K562 (cell line): ENCODE results near the gene CDKN2AIPNL. TPM values are rescaled to one million over a fixed set of nuclear protein-coding genes. Genes with fewer than 3 reads are reported as not detected.

ENCODE experiments used
- CC2D1A ChIP-seq: fragments of 450-650 bp; IDR thresholded peaks from 2 replicates; pipeline ENCODE4 v1.6.1; 2017; ENCODE audit warnings: mild to moderate bottlenecking
- KDM2B ChIP-seq: fragments of 250-450 bp; sonication (Bioruptor Pico); IDR thresholded peaks from 2 replicates; pipeline ENCODE4 v1.8.0; 2021; ENCODE audit warnings: mild to moderate bottlenecking, moderate library complexity
- NFIX ChIP-seq: fragments of 250-450 bp; sonication (Bioruptor Pico); IDR thresholded peaks from 2 replicates; pipeline ENCODE4 v1.4.0; 2020; ENCODE audit warnings: low read depth, mild to moderate bottlenecking, moderate library complexity
- POLR2G ChIP-seq: fragments of 200-400 bp; formaldehyde crosslinking; IDR thresholded peaks from 2 replicates; pipeline ENCODE4 v1.6.1; 2017; ENCODE audit warnings: low read depth, mild to moderate bottlenecking, antibody characterized with exemption, low read length, moderate library complexity
- RBM15 ChIP-seq: fragments of 200-400 bp; formaldehyde crosslinking; IDR thresholded peaks from 2 replicates; pipeline ENCODE4 v1.6.1; 2018; ENCODE audit warnings: mild to moderate bottlenecking, low read length, moderate library complexity; ENCODE audit not compliant: insufficient read depth
- RBM17 ChIP-seq: fragments of 200-400 bp; formaldehyde crosslinking; IDR thresholded peaks from 2 replicates; pipeline ENCODE4 v1.6.1; 2017; ENCODE audit warnings: low read depth, mild to moderate bottlenecking, low read length, borderline replicate concordance
- SMARCC2 ChIP-seq: fragments of 450-650 bp; IDR thresholded peaks from 2 replicates; pipeline ENCODE4 v1.6.1; 2017; ENCODE audit warnings: antibody characterized with exemption, moderate library complexity, mild to moderate bottlenecking, low read depth
- ZNF184 ChIP-seq: sonication (generic); formaldehyde crosslinking; IDR thresholded peaks from 2 replicates; pipeline ENCODE4 v1.5.0; 2020; ENCODE audit warnings: missing genetic modification reagents
- ZNF696 ChIP-seq: fragments of 250-450 bp; sonication (Bioruptor Pico); conservative IDR thresholded peaks from 2 replicates; pipeline ENCODE4 v1.4.0; 2020; ENCODE audit warnings: mild to moderate bottlenecking, moderate library complexity
- polyA plus RNA-seq, 8 experiments: library from polyadenylated mRNA; depleted of rRNA in 4 of 8; stranded (reverse) in 5 of 8; unstranded in 3 of 8; fragments of >200 nt; fragmentation: Nextera tagmentation in 2 of 8; fragmentation: Illumina TruSeq in 1 of 8; extraction: Ambion mirVana in 2 of 8; extraction: Trizol in 1 of 8; gene quantifications; 2 replicates each; pipeline versions ENCODE4 v1.2.1 to v1.2.3, GENCODE V29; 2011 to 2014; ENCODE audit warnings: inconsistent platforms in 1 of 8, missing spikeins in 1 of 8
- total RNA-seq, 7 experiments: library from RNA; depleted of rRNA in 6 of 7; stranded (reverse); fragments of >200 nt in 6 of 7; fragmentation: Illumina TruSeq in 2 of 7; extraction: Trizol in 2 of 7; gene quantifications; 2 replicates each; pipeline versions ENCODE4 v1.2.1 to v1.2.3, GENCODE V29; 2011 to 2021; ENCODE audit warnings: low replicate concordance in 1 of 7
- TF ChIP-seq, protein P1 (sequence below): fragments of 450-650 bp; IDR thresholded peaks from 2 replicates; pipeline ENCODE4 v1.6.1; 2017; ENCODE audit warnings: antibody characterized with exemption
- TF ChIP-seq, protein P2 (sequence below): fragments of 250-450 bp; sonication (Bioruptor Pico); IDR thresholded peaks from 2 replicates; pipeline ENCODE4 v1.8.0; 2022; ENCODE audit warnings: inconsistent platforms
- TF ChIP-seq, protein P3 (sequence below): fragments of 250-450 bp; sonication (Bioruptor Pico); IDR thresholded peaks from 2 replicates; pipeline ENCODE4 v1.8.0; 2022; ENCODE audit warnings: inconsistent platforms, mild to moderate bottlenecking, moderate library complexity, borderline replicate concordance
- TF ChIP-seq, protein P4 (sequence below): fragments of 200-800 bp; sonication (Bioruptor generic); IDR thresholded peaks from 2 replicates; pipeline ENCODE4 v1.6.1; 2017; ENCODE audit warnings: missing genetic modification characterization, missing compliant biosample characterization
- TF ChIP-seq, protein P5 (sequence below): sonication (generic); formaldehyde crosslinking; IDR thresholded peaks from 2 replicates; pipeline ENCODE4 v1.8.1; 2023; ENCODE audit warnings: mild to moderate bottlenecking, missing genetic modification reagents
- TF ChIP-seq, protein P6 (sequence below): sonication (generic); formaldehyde crosslinking; IDR thresholded peaks from 2 replicates; pipeline ENCODE4 v1.8.1; 2023; ENCODE audit warnings: mild to moderate bottlenecking, missing genetic modification reagents, moderate library complexity
- TF ChIP-seq, protein P7 (sequence below): sonication (generic); formaldehyde crosslinking; IDR thresholded peaks from 2 replicates; pipeline ENCODE4 v1.8.0; 2022; ENCODE audit warnings: mild to moderate bottlenecking, low read depth, missing genetic modification reagents

CDKN2AIPNL gene
- total and polyA plus RNA-seq, 9 of the 15 experiments (the other 6 are each of a cell fraction or from before 2014, with no cell fraction given), result 19.9 to 46.9 (median 42.2) TPM

DNA sequence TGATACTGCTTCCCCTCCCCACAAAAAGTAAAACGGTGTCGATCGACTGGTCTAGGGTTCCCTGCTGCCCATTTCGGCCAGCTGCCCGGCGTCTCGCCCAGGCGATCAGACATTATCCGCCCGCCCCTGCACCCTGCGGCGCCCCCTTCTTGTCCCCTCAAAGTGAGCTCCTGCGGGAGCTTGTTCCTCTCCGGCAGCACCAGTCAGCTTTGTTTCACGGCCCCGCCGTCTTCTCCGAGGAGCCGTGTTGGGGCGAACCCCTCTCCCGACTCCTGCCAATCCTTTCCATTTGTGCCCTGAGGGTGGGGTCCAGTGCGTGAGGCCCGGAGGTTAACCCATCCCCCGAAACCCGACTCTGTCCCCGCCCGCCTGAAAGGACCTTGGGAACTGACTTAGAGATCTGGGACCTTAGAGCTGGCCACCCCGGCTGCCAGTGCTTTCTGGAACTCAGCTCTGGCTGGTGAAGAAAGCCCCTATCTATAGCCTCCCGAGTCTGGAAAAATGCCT lies 39.8 kb downstream of the CDKN2AIPNL start (continued):
- TF ChIP-seq NFIX (no peak), RBM15 (no peak), POLR2G (peak; percentile 54), SMARCC2 (no peak), ZNF184 (CRISPR knock-in tag) (no peak), KDM2B (CRISPR knock-in tag) (no peak), RBM17 (no peak), CC2D1A (no peak), ZNF696 (CRISPR knock-in tag) (no peak)
- TF ChIP-seq, protein P1, sequence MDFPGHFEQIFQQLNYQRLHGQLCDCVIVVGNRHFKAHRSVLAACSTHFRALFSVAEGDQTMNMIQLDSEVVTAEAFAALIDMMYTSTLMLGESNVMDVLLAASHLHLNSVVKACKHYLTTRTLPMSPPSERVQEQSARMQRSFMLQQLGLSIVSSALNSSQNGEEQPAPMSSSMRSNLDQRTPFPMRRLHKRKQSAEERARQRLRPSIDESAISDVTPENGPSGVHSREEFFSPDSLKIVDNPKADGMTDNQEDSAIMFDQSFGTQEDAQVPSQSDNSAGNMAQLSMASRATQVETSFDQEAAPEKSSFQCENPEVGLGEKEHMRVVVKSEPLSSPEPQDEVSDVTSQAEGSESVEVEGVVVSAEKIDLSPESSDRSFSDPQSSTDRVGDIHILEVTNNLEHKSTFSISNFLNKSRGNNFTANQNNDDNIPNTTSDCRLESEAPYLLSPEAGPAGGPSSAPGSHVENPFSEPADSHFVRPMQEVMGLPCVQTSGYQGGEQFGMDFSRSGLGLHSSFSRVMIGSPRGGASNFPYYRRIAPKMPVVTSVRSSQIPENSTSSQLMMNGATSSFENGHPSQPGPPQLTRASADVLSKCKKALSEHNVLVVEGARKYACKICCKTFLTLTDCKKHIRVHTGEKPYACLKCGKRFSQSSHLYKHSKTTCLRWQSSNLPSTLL, result no peak
- TF ChIP-seq, protein P2, sequence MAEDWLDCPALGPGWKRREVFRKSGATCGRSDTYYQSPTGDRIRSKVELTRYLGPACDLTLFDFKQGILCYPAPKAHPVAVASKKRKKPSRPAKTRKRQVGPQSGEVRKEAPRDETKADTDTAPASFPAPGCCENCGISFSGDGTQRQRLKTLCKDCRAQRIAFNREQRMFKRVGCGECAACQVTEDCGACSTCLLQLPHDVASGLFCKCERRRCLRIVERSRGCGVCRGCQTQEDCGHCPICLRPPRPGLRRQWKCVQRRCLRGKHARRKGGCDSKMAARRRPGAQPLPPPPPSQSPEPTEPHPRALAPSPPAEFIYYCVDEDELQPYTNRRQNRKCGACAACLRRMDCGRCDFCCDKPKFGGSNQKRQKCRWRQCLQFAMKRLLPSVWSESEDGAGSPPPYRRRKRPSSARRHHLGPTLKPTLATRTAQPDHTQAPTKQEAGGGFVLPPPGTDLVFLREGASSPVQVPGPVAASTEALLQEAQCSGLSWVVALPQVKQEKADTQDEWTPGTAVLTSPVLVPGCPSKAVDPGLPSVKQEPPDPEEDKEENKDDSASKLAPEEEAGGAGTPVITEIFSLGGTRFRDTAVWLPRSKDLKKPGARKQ, result no peak
- TF ChIP-seq, protein P3, sequence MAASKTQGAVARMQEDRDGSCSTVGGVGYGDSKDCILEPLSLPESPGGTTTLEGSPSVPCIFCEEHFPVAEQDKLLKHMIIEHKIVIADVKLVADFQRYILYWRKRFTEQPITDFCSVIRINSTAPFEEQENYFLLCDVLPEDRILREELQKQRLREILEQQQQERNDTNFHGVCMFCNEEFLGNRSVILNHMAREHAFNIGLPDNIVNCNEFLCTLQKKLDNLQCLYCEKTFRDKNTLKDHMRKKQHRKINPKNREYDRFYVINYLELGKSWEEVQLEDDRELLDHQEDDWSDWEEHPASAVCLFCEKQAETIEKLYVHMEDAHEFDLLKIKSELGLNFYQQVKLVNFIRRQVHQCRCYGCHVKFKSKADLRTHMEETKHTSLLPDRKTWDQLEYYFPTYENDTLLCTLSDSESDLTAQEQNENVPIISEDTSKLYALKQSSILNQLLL, result no peak
- TF ChIP-seq, protein P4, sequence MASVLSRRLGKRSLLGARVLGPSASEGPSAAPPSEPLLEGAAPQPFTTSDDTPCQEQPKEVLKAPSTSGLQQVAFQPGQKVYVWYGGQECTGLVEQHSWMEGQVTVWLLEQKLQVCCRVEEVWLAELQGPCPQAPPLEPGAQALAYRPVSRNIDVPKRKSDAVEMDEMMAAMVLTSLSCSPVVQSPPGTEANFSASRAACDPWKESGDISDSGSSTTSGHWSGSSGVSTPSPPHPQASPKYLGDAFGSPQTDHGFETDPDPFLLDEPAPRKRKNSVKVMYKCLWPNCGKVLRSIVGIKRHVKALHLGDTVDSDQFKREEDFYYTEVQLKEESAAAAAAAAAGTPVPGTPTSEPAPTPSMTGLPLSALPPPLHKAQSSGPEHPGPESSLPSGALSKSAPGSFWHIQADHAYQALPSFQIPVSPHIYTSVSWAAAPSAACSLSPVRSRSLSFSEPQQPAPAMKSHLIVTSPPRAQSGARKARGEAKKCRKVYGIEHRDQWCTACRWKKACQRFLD (CRISPR knock-in tag), result no peak
- TF ChIP-seq, protein P5, sequence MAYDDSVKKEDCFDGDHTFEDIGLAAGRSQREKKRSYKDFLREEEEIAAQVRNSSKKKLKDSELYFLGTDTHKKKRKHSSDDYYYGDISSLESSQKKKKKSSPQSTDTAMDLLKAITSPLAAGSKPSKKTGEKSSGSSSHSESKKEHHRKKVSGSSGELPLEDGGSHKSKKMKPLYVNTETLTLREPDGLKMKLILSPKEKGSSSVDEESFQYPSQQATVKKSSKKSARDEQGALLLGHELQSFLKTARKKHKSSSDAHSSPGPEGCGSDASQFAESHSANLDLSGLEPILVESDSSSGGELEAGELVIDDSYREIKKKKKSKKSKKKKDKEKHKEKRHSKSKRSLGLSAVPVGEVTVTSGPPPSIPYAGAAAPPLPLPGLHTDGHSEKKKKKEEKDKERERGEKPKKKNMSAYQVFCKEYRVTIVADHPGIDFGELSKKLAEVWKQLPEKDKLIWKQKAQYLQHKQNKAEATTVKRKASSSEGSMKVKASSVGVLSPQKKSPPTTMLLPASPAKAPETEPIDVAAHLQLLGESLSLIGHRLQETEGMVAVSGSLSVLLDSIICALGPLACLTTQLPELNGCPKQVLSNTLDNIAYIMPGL (CRISPR knock-in tag), result no peak
- TF ChIP-seq, protein P6, sequence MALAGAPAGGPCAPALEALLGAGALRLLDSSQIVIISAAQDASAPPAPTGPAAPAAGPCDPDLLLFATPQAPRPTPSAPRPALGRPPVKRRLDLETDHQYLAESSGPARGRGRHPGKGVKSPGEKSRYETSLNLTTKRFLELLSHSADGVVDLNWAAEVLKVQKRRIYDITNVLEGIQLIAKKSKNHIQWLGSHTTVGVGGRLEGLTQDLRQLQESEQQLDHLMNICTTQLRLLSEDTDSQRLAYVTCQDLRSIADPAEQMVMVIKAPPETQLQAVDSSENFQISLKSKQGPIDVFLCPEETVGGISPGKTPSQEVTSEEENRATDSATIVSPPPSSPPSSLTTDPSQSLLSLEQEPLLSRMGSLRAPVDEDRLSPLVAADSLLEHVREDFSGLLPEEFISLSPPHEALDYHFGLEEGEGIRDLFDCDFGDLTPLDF, result no peak
- TF ChIP-seq, protein P7, sequence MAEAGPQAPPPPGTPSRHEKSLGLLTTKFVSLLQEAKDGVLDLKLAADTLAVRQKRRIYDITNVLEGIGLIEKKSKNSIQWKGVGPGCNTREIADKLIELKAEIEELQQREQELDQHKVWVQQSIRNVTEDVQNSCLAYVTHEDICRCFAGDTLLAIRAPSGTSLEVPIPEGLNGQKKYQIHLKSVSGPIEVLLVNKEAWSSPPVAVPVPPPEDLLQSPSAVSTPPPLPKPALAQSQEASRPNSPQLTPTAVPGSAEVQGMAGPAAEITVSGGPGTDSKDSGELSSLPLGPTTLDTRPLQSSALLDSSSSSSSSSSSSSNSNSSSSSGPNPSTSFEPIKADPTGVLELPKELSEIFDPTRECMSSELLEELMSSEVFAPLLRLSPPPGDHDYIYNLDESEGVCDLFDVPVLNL (CRISPR knock-in tag), result no peak
